Mucosa of descending colon (tissue), 3 donors: ENCODE measurements around the gene NEURL4. TPM values are rescaled to one million over a fixed set of nuclear protein-coding genes. Genes with fewer than 3 reads are reported as not detected.

ENCODE experiments used
- ATAC-seq: fragments of 200-7000 bp; cut with Tn5 transposase; one replicate; pipeline ENCODE4 v1.9.1; 2020; ENCODE audit warnings: mild to moderate bottlenecking, moderate library complexity
- DNase-seq, 3 donors: peaks; one replicate each; pipeline ENCODE4 v3.0.0-alpha.2; 2020
- H3K36me3 ChIP-seq: fragments of 200-600 bp; one replicate; pipeline ENCODE4 v1.8.0; 2021; ENCODE audit warnings: low read depth, mild to moderate bottlenecking
- H3K4me1 ChIP-seq: fragments of 200-600 bp; one replicate; pipeline ENCODE4 v1.8.0; 2021; ENCODE audit warnings: low read depth, mild to moderate bottlenecking
- H3K4me3 ChIP-seq: fragments of 200-600 bp; one replicate; pipeline ENCODE4 v1.8.0; 2021; ENCODE audit warnings: mild to moderate bottlenecking
- H3K9me3 ChIP-seq: fragments of 200-600 bp; one replicate; pipeline ENCODE4 v1.8.0; 2021; ENCODE audit warnings: mild to moderate bottlenecking
- CTCF ChIP-seq: fragments of 200-600 bp; IDR thresholded peaks from one replicate; pipeline ENCODE4 v1.8.0; 2022; ENCODE audit warnings: antibody characterized with exemption, mild to moderate bottlenecking
- intact Hi-C, 2 donors: fragments of 100-400 bp; cut with DNase I in 1 of 2; cut with micrococcal nuclease in 1 of 2; formaldehyde crosslinking; loops; one replicate each; pipeline versions ENCODE4 v1.11.0 to v1.11.1; 2022; cut with DNase I, micrococcal nuclease
- total RNA-seq, 3 donors: library from RNA; stranded (reverse); fragmentation: NEBNext Ultra II Directional in 2 of 3; extraction: Animal tissue kit (Norgen Biotek cat#: 25700) in 2 of 3; gene quantifications; one replicate each; pipeline versions ENCODE4 v1.2.1 to v1.2.4, GENCODE V29; 2021 to 2023
- donor health status: DM: no; HTN: no; CAD: no; lungs with moderate emphysema.
- donor health status: DM: no; HTN: no; CAD: no.
- donor health status: DM: no; HTN: yes; CAD: no.

The NEURL4 gene
- total RNA-seq, 3 donors from 2014 or later: 39.0 to 59.1 (median 44.9) TPM

- intact Hi-C loops: no loop called here
- no peak for TF ChIP-seq CTCF
- ATAC-seq (peak; percentile 52), DNase-seq (peak; percentile 80 to 93 (median 84))
- Histone ChIP-seq H3K4me1 (peaks cover 21% of the 10 kb centered on the region), H3K4me3 (peak overlapping the region; percentile 86), H3K9me3 (no peaks in the 10 kb centered on the region), H3K36me3 (peaks cover 14% of the 10 kb centered on the region)
Observed at GRCh38 chr17:7308625-7309433, 20.3 kb downstream of the NEURL4 start.

GRCh38 chr17:7307686-7308624 lies 21.2 kb downstream of the NEURL4 start:
- intact Hi-C loops: no loop called here
- DNase-seq: peak; percentile 67 to 84 (median 81)
- peaks cover 14% of the 10 kb centered on the region for H3K36me3 ChIP-seq

GRCh38 chr17:7306911-7307685 lies 22.0 kb downstream of the NEURL4 start, which contains the start of gene EIF5A:
Gene EIF5A, plus strand, starts transcription at chr17:7307628. Its CDS starts 2,008 bp downstream, at chr17:7309636.
- peaks cover 17% of the 10 kb centered on the region for H3K4me1 ChIP-seq
- no peak for TF ChIP-seq CTCF
- intact Hi-C loops: no loop called here
- DNase-seq (peak; percentile 99 to 100 (median 100)), ATAC-seq (peak; percentile 88)
- no peaks in the 10 kb centered on the region for H3K9me3 ChIP-seq
- H3K4me3 ChIP-seq: peak within 1 kb of the TSS; percentile 86
- peaks cover 11% of the 10 kb centered on the region for H3K36me3 ChIP-seq

More at GRCh38 chr17:7307686-7308624, 21.2 kb downstream of the NEURL4 start:
- Histone ChIP-seq H3K4me1 (peaks cover 18% of the 10 kb centered on the region), H3K4me3 (peak overlapping the region; percentile 86), H3K9me3 (no peaks in the 10 kb centered on the region)
- peak; percentile 54 for ATAC-seq
- no peak for TF ChIP-seq CTCF

- ATAC-seq: no peak
Observed at GRCh38 chr17:7304179-7304578, 25.0 kb downstream of the NEURL4 start.

More at GRCh38 chr17:7304179-7304578, 25.0 kb downstream of the NEURL4 start:
- H3K4me1 ChIP-seq: peaks cover 3% of the 10 kb centered on the region
- no peaks in the 10 kb centered on the region for H3K9me3 ChIP-seq
- intact Hi-C loops: no loop called here
- peaks cover 6% of the 10 kb centered on the region for H3K36me3 ChIP-seq
- DNase-seq: no peak
- no peak overlapping the region for H3K4me3 ChIP-seq
- no peak for TF ChIP-seq CTCF
